Liver (tissue), 9 donors: ENCODE measurements around the gene DYRK3. TPM values are rescaled to one million over a fixed set of nuclear protein-coding genes. Genes with fewer than 3 reads are reported as not detected.

Experiments
- DNase-seq: peaks from one replicate; pipeline ENCODE4 v3.0.0-alpha.2; 2017; ENCODE audit warnings: low spot score
- H3K27ac ChIP-seq, 2 donors: one replicate each; pipeline ENCODE4 v1.7.0; 2013; ENCODE audit warnings: inconsistent platforms in 2 of 2, low read length in 2 of 2, control low read depth in 1 of 2, low read depth in 1 of 2, mild to moderate bottlenecking in 1 of 2
- H3K27me3 ChIP-seq, 4 donors: one replicate each; pipeline versions ENCODE4 v1.6.1 to v1.7.0; 2013; ENCODE audit warnings: low read length in 3 of 4, inconsistent platforms in 1 of 4, mild to moderate bottlenecking in 1 of 4, moderate library complexity in 1 of 4; ENCODE audit not compliant: control insufficient read depth in 4 of 4, insufficient read depth in 4 of 4
- H3K36me3 ChIP-seq, 4 donors: one replicate each; pipeline versions ENCODE4 v1.6.1 to v1.7.0; 2013; ENCODE audit warnings: low read length in 3 of 4, mild to moderate bottlenecking in 3 of 4, low read depth in 1 of 4, moderate library complexity in 1 of 4; ENCODE audit not compliant: control insufficient read depth in 4 of 4, insufficient read depth in 3 of 4
- H3K4me1 ChIP-seq, 4 donors: one replicate each; pipeline versions ENCODE4 v1.6.1 to v1.7.0; 2013; ENCODE audit warnings: low read length in 3 of 4, mild to moderate bottlenecking in 3 of 4, moderate library complexity in 1 of 4; ENCODE audit not compliant: control insufficient read depth in 4 of 4, insufficient read depth in 4 of 4
- H3K4me3 ChIP-seq, 3 donors: one replicate each; pipeline versions ENCODE4 v1.6.1 to v1.7.0; 2013; ENCODE audit warnings: low read length in 3 of 3, control low read depth in 1 of 3, low read depth in 1 of 3, mild to moderate bottlenecking in 1 of 3
- H3K9ac ChIP-seq, 2 donors: one replicate each; pipeline ENCODE4 v1.7.0; 2013; ENCODE audit warnings: low read length in 2 of 2, mild to moderate bottlenecking in 2 of 2, moderate library complexity in 2 of 2, control low read depth in 1 of 2, low read depth in 1 of 2
- H3K9me3 ChIP-seq, 4 donors: one replicate each; pipeline versions ENCODE4 v1.6.1 to v1.7.0; 2013; ENCODE audit warnings: low read length in 3 of 4; ENCODE audit not compliant: control insufficient read depth in 4 of 4
- ATF3 ChIP-seq: IDR thresholded peaks from 2 replicates; pipeline ENCODE4 v1.6.1; 2016; ENCODE audit warnings: antibody characterized with exemption
- CTCF ChIP-seq: fragments of 150-350 bp; IDR thresholded peaks from 2 replicates; pipeline ENCODE4 v1.5.1; 2017; ENCODE audit warnings: improper control_type of control experiment, low read depth, low read length; ENCODE audit not compliant: missing input control
- EGR1 ChIP-seq, 2 donors: IDR thresholded peaks; 2 replicates each; pipeline ENCODE4 v1.6.1; 2016 to 2018; ENCODE audit warnings: antibody characterized with exemption in 2 of 2, low read depth in 2 of 2
- FOXA1 ChIP-seq: IDR thresholded peaks from 2 replicates; pipeline ENCODE4 v1.6.1; 2016; ENCODE audit warnings: antibody characterized with exemption
- FOXA2 ChIP-seq: IDR thresholded peaks from 2 replicates; pipeline ENCODE4 v1.6.1; 2016; ENCODE audit warnings: antibody characterized with exemption
- GABPA ChIP-seq, 2 donors: IDR thresholded peaks in 1 of 2; conservative IDR thresholded peaks in 1 of 2; 2 replicates each; pipeline ENCODE4 v1.6.1; 2016; ENCODE audit warnings: antibody characterized with exemption in 2 of 2, mild to moderate bottlenecking in 1 of 2, moderate library complexity in 1 of 2
- HNF4A ChIP-seq, 2 donors: conservative IDR thresholded peaks; 2 replicates each; pipeline ENCODE4 v1.6.1; 2016; ENCODE audit warnings: antibody characterized with exemption in 2 of 2, mild to moderate bottlenecking in 2 of 2
- HNF4G ChIP-seq: IDR thresholded peaks from 2 replicates; pipeline ENCODE4 v1.6.1; 2016; ENCODE audit warnings: antibody characterized with exemption
- JUND ChIP-seq, 2 donors: IDR thresholded peaks; 2 replicates each; pipeline ENCODE4 v1.6.1; 2016; ENCODE audit warnings: antibody characterized with exemption in 2 of 2
- MAX ChIP-seq: IDR thresholded peaks from 2 replicates; pipeline ENCODE4 v1.6.1; 2016; ENCODE audit warnings: antibody characterized with exemption
- NR2F2 ChIP-seq: IDR thresholded peaks from 2 replicates; pipeline ENCODE4 v1.6.1; 2016; ENCODE audit warnings: antibody characterized with exemption
- RAD21 ChIP-seq, 2 donors: IDR thresholded peaks; 2 replicates each; pipeline ENCODE4 v1.6.1; 2016; ENCODE audit warnings: antibody characterized with exemption in 2 of 2, mild to moderate bottlenecking in 2 of 2
- REST ChIP-seq: IDR thresholded peaks from 2 replicates; pipeline ENCODE4 v1.6.1; 2016; ENCODE audit warnings: antibody characterized with exemption, mild to moderate bottlenecking
- RXRA ChIP-seq, 2 donors: IDR thresholded peaks; 2 replicates each; pipeline ENCODE4 v1.6.1; 2017 to 2018; ENCODE audit warnings: antibody characterized with exemption in 2 of 2, mild to moderate bottlenecking in 1 of 2
- SP1 ChIP-seq: IDR thresholded peaks from 2 replicates; pipeline ENCODE4 v1.6.1; 2018; ENCODE audit warnings: antibody characterized with exemption, mild to moderate bottlenecking
- TAF1 ChIP-seq: conservative IDR thresholded peaks from 2 replicates; pipeline ENCODE4 v1.6.1; 2016; ENCODE audit warnings: antibody characterized with exemption, mild to moderate bottlenecking
- YY1 ChIP-seq: IDR thresholded peaks from 2 replicates; pipeline ENCODE4 v1.6.1; 2016; ENCODE audit warnings: antibody characterized with exemption, mild to moderate bottlenecking
- ZBTB33 ChIP-seq: IDR thresholded peaks from 2 replicates; pipeline ENCODE4 v1.6.1; 2016; ENCODE audit warnings: antibody characterized with exemption
- WGBS: extraction: QIAGEN DNeasy Blood & Tissue Kit; methylation state at CpG from one replicate; pipeline ENCODE4 v1.1.7; 2013; 5-methylcytosine and 5-hydroxymethylcytosine counted together
- polyA plus RNA-seq, 2 donors: library from polyadenylated mRNA; stranded (reverse) in 1 of 2; unstranded in 1 of 2; fragments of 200-250 nt in 1 of 2; fragments of >200 nt in 1 of 2; fragmentation: Nextera tagmentation in 1 of 2; extraction: Ambion mirVana in 1 of 2; gene quantifications; one replicate each; pipeline versions ENCODE4 v1.2.1 to v1.2.3, GENCODE V29; 2013 to 2015
- total RNA-seq, 2 donors: library from RNA; depleted of rRNA; stranded (reverse); fragments of >200 nt; gene quantifications; one replicate each; pipeline ENCODE4 v1.2.3, GENCODE V29; 2014
- donor health status: healthy.
- donor health status: healthy.
- donor health status: healthy.
- donor health status: healthy.
- donor health status: healthy.

DYRK3 gene
- total and polyA plus RNA-seq, 4 donors: 1.5 to 41.8 (median 5.0) TPM

- no peaks in the 10 kb centered on the region for H3K9me3 ChIP-seq
- peaks cover 0 to 9% (median 6%) of the 10 kb centered on the region in 4 donors for H3K4me1 ChIP-seq
- H3K27ac ChIP-seq: no peak overlapping the region
- no peak overlapping the region for H3K9ac ChIP-seq
- DNase-seq: no peak
- H3K4me3 ChIP-seq: no peak overlapping the region
- WGBS: 64% methylated on average over 8 of the region's 8 CpGs
- no peaks in the 10 kb centered on the region for H3K27me3 ChIP-seq
- H3K36me3 ChIP-seq: no peaks in the 10 kb centered on the region
- no peak for TF ChIP-seq JUND (IDR thresholded peaks at IDR 0.05)
- TF ChIP-seq ATF3: no peak
- TF ChIP-seq TAF1: no peak
- no peak for TF ChIP-seq HNF4A (conservative IDR thresholded peaks at IDR 0.05)
- no peak for TF ChIP-seq CTCF
- TF ChIP-seq GABPA (IDR thresholded peaks at IDR 0.05 in 1 of 2, conservative IDR thresholded peaks at IDR 0.05 in 1 of 2): no peak
- TF ChIP-seq NR2F2: no peak
- TF ChIP-seq SP1: no peak
- no peak for TF ChIP-seq YY1
- no peak for TF ChIP-seq MAX
- TF ChIP-seq EGR1 (IDR thresholded peaks at IDR 0.05; ENCODE audit: low read depth in 2 of 2): no peak
- TF ChIP-seq HNF4G: no peak
- TF ChIP-seq FOXA1: no peak
- no peak for TF ChIP-seq REST
- TF ChIP-seq FOXA2: no peak
- no peak for TF ChIP-seq RAD21 (IDR thresholded peaks at IDR 0.05)
- TF ChIP-seq ZBTB33: no peak
- no peak for TF ChIP-seq RXRA (IDR thresholded peaks at IDR 0.05)
Observed at GRCh38 chr1:206672011-206672688, 36.8 kb downstream of the DYRK3 start.
